ENCODE data around the gene ATP6AP1. TPM values are rescaled to one million over a fixed set of nuclear protein-coding genes. Genes with fewer than 3 reads are reported as not detected.

The ATP6AP1 gene
- total RNA-seq, 1 experiment from 2014 or later, result 112 TPM

DNA sequence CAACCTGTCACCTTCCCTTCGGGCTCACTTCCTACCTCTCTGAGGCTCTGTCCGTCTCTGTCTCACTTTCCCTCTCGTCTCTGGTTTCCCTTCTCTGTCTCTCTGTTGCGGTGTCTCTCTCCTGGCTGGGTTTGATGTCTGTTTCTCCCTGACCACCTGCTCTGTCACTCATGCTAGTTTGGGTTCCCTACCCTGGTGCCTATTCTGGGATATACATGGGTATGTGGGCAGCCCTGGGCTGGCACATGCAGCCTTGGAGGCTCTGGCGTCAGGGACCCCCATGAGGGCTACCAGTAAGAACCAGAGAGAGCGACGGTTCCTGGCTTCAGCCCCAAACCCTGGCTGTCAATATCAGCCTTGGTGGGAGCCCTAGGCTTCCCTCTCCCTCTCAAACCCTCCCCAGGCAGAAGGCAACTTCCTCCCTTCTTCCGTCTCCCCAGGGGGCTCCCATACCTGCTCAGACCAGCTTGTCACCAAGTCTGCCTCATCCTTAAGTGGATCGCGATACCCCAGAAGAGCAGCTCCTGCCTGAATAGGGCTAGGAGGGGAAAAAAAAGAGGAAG is 19.7 kb upstream of the ATP6AP1 start:
- Mint-ChIP-seq H3K4me3 (ENCODE audit: unreplicated experiment) (peak overlapping the region; percentile 22), H3K36me3 (ENCODE audit: insufficient read depth, unreplicated experiment) (peaks cover 7% of the 10 kb centered on the region), H3K4me1 (ENCODE audit: low read depth, unreplicated experiment) (peaks cover 7% of the 10 kb centered on the region), H3K27ac (ENCODE audit: unreplicated experiment) (no peak overlapping the region), H3K9me3 (ENCODE audit: unreplicated experiment) (no peaks in the 10 kb centered on the region), H3K27me3 (ENCODE audit: insufficient read depth, unreplicated experiment) (no peaks in the 10 kb centered on the region)
- TF ChIP-seq, protein P1, sequence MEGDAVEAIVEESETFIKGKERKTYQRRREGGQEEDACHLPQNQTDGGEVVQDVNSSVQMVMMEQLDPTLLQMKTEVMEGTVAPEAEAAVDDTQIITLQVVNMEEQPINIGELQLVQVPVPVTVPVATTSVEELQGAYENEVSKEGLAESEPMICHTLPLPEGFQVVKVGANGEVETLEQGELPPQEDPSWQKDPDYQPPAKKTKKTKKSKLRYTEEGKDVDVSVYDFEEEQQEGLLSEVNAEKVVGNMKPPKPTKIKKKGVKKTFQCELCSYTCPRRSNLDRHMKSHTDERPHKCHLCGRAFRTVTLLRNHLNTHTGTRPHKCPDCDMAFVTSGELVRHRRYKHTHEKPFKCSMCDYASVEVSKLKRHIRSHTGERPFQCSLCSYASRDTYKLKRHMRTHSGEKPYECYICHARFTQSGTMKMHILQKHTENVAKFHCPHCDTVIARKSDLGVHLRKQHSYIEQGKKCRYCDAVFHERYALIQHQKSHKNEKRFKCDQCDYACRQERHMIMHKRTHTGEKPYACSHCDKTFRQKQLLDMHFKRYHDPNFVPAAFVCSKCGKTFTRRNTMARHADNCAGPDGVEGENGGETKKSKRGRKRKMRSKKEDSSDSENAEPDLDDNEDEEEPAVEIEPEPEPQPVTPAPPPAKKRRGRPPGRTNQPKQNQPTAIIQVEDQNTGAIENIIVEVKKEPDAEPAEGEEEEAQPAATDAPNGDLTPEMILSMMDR (IDR thresholded peaks at IDR 0.05; ENCODE audit: insufficient read depth in 1 of 2, low read depth in 1 of 2, low read length in 1 of 2, severe bottlenecking in 1 of 2, unreplicated experiment in 1 of 2), result no peak
- CTCF ChIA-PET, result interaction anchor here (0.8 kb wide), 1 partner anchor 82 kb away, joined by 4 read pairs; the partner anchor contains the start of gene SLC10A3
- no TSS peak for BruUV-seq (replicated peaks)
- Histone ChIP-seq H3K4me3 (ENCODE audit: low read depth, low read length) (peak overlapping the region; percentile 22), H3K9me3 (no peaks in the 10 kb centered on the region), H3K4me1 (peaks cover 5% of the 10 kb centered on the region; the same call in 1 of the 2 replicates), H3K27me3 (replicated peaks; ENCODE audit: control insufficient read depth, insufficient read depth, low read length) (no peaks in the 10 kb centered on the region), H3K36me3 (ENCODE audit: control insufficient read depth, insufficient read depth, low read length) (no peaks in the 10 kb centered on the region)
- no peak for DNase-seq
- POLR2A ChIA-PET, result no interaction called here
- intact Hi-C loops (cut with micrococcal nuclease; ENCODE audit: unreplicated experiment), result no loop called here

DNA sequence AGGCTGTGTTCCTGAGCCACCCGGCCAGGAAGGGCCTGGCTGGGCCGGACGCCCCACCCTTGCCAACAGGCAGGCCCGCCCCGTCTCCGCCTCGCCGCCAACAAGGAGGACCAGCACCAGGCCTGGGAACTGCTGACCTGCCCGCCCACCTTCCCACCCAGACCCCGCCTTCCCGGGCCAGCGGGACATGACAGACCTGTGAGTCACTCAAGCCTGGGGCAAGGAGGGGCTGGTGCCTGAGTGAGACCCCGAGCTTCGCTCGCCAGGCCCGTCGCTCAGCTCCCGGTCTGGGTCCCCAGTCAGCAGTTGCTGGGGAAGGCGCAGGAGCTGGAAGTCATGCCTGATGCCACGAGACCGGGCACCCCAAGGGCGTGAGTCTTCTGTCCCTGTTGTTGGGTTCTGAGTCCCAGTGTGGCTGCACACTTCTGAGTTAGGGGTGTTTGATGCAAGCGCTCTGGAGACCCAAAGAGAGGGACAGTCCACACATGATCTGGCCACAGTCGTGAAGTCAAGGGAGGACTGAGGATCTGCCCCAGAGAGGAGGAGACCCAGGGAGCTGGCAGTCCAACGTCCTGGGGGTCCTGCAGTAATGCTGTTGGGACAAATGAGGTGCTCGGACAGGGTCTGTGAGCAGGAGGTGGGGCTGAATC is 19.1 kb upstream of the ATP6AP1 start, which contains the start of gene DNASE1L1:
Gene DNASE1L1 (minus strand): TSS at position 33 of the 650 bp plus-strand sequence. CDS start 3,686 bp downstream, outside the sequence.
- no peaks in the 10 kb centered on the region for H3K27me3 ChIP-seq (replicated peaks; ENCODE audit: control insufficient read depth, insufficient read depth, low read length)
- Mint-ChIP-seq H3K27me3 (ENCODE audit: insufficient read depth, unreplicated experiment) (no peaks in the 10 kb centered on the region), H3K36me3 (ENCODE audit: insufficient read depth, unreplicated experiment) (peaks cover 5% of the 10 kb centered on the region), H3K4me1 (ENCODE audit: low read depth, unreplicated experiment) (peaks cover 7% of the 10 kb centered on the region), H3K4me3 (ENCODE audit: unreplicated experiment) (peak within 1 kb of the TSS; percentile 22), H3K9me3 (ENCODE audit: unreplicated experiment) (no peaks in the 10 kb centered on the region), H3K27ac (ENCODE audit: unreplicated experiment) (no peak within 1 kb of the TSS)
- peaks cover 5% of the 10 kb centered on the region; the same call in 1 of the 2 replicates for H3K4me1 ChIP-seq
- CTCF ChIA-PET, result interaction anchor here (0.8 kb wide), 1 partner anchor 81 kb away, joined by 4 read pairs; the partner anchor contains the start of gene SLC10A3
- no peaks in the 10 kb centered on the region for H3K9me3 ChIP-seq
- POLR2A ChIA-PET, result interaction anchor here (1.1 kb wide), 1 partner anchor 12 kb away, joined by 3 read pairs; no protein-coding TSS in a partner anchor
- no TSS peak for BruUV-seq (replicated peaks)
- H3K36me3 ChIP-seq (ENCODE audit: control insufficient read depth, insufficient read depth, low read length), result no peaks in the 10 kb centered on the region
- intact Hi-C loops (cut with micrococcal nuclease; ENCODE audit: unreplicated experiment), result no loop called here
- TF ChIP-seq, protein P1 (IDR thresholded peaks at IDR 0.05; ENCODE audit: insufficient read depth in 1 of 2, low read depth in 1 of 2, low read length in 1 of 2, severe bottlenecking in 1 of 2, unreplicated experiment in 1 of 2), result no peak
- H3K4me3 ChIP-seq (ENCODE audit: low read depth, low read length), result peak within 1 kb of the TSS; percentile 22
- peak; percentile 79 to 87 for DNase-seq

DNA sequence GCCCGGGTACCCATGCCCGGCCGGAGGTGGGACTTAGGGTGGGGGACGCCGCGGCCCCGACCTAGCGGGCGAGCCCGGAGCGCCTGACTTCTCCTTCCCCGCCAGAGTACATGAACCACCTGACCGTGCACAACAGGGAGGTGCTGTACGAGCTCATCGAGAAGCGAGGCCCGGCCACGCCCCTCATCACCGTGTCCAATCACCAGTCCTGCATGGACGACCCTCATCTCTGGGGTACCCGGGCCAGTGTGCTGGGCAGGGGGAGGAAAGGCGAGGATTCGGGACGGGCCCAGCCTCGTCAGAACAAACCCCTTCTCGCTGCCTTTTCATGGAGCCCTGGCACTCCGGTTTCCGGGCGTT is 16.5 kb upstream of the ATP6AP1 start:
- H3K9me3 ChIP-seq, result no peaks in the 10 kb centered on the region
- DNase-seq, result peak; percentile 43 to 48
- Mint-ChIP-seq H3K9me3 (ENCODE audit: unreplicated experiment) (no peaks in the 10 kb centered on the region), H3K36me3 (ENCODE audit: insufficient read depth, unreplicated experiment) (peaks cover 5% of the 10 kb centered on the region), H3K4me3 (ENCODE audit: unreplicated experiment) (peak overlapping the region; percentile 79), H3K4me1 (ENCODE audit: low read depth, unreplicated experiment) (peaks cover 7% of the 10 kb centered on the region), H3K27me3 (ENCODE audit: insufficient read depth, unreplicated experiment) (no peaks in the 10 kb centered on the region), H3K27ac (ENCODE audit: unreplicated experiment) (no peak overlapping the region)
- H3K4me1 ChIP-seq, result peaks cover 5% of the 10 kb centered on the region; the same call in 1 of the 2 replicates
- ChIA-PET CTCF (interaction anchor here (0.5 to 0.9 kb wide), 4 partner anchors 13 to 112 kb away, joined by 3 to 6 read pairs (median 3); partner anchors contain the start of gene SLC10A3), POLR2A (interaction anchor here (0.5 to 1.2 kb wide), 2 partner anchors 39 to 79 kb away, joined by 3 to 4 read pairs; partner anchors contain the start of gene SLC10A3)
- intact Hi-C loops (cut with micrococcal nuclease; ENCODE audit: unreplicated experiment), result loop anchor here (1.0 kb wide), 1 partner anchor 16 kb away; the partner anchor contains the start of gene ATP6AP1
- no peaks in the 10 kb centered on the region for H3K27me3 ChIP-seq (replicated peaks; ENCODE audit: control insufficient read depth, insufficient read depth, low read length)
- no peaks in the 10 kb centered on the region for H3K36me3 ChIP-seq (ENCODE audit: control insufficient read depth, insufficient read depth, low read length)
- peak overlapping the region; percentile 73 for H3K4me3 ChIP-seq (ENCODE audit: low read depth, low read length)
- BruUV-seq (replicated peaks), result no TSS peak
- TF ChIP-seq, protein P1 (IDR thresholded peaks at IDR 0.05; ENCODE audit: insufficient read depth in 1 of 2, low read depth in 1 of 2, low read length in 1 of 2, severe bottlenecking in 1 of 2, unreplicated experiment in 1 of 2), result no peak
